SU-DHL-6 (cell line): Measurements from ENCODE around the gene ADD3.

Experiments used
- CTCF ChIP-seq: fragments of 200-600 bp; sonication (generic); IDR thresholded peaks from one replicate; pipeline ENCODE4 v1.5.1; 2017; ENCODE audit warnings: antibody characterized with exemption, mild to moderate bottlenecking, low read length, moderate library complexity; ENCODE audit not compliant: insufficient read depth, poor library complexity, severe bottlenecking
- EZH2phosphoT487 ChIP-seq: fragments of 200-600 bp; sonication (generic), shearing (Covaris generic); conservative IDR thresholded peaks from 2 replicates; pipeline ENCODE4 v1.6.1; 2018; ENCODE audit warnings: mild to moderate bottlenecking, antibody characterized with exemption, low read length, moderate library complexity, mixed read lengths

GRCh38 chr10:110011681-110012080 lies 3.9 kb downstream of the ADD3 start:
- TF ChIP-seq CTCF (no peak), EZH2phosphoT487 (no peak)
